GM12878 (cell line): ENCODE data around the gene PIK3C2B. TPM values are rescaled to one million over a fixed set of nuclear protein-coding genes. Genes with fewer than 3 reads are reported as not detected.
A peak's percentile ranks its signal among the peaks of the same experiment; 100 is the strongest.

Source experiments
- ATAC-seq: fragments of 200-7000 bp; cut with Tn5 transposase; 3 replicates; pipeline ENCODE4 v1.9.1; 2020; ENCODE audit warnings: mild to moderate bottlenecking, moderate library complexity
- BruUV-seq: library from RNA; stranded (reverse); fragments of 400-500 nt; replicated peaks from 2 replicates; lab custom pipeline; 2021; lab: Mats Ljungman, UMichigan
- CTCF ChIA-PET: fragments of 300-600 bp; sonication (Branson Sonifier 250); formaldehyde crosslinking; extraction: SDS; loops from one replicate; lab custom pipeline; 2021; ENCODE audit warnings: inconsistent platforms; lab: Yijun Ruan, JAX
- POLR2A ChIA-PET: fragments of 350-600 bp; formaldehyde crosslinking; extraction: SDS; loops from one replicate; lab custom pipeline; 2021; ENCODE audit warnings: inconsistent platforms; lab: Charles Lee
- RAD21 ChIA-PET: fragments of 300-600 bp; sonication (Branson Sonifier 250); formaldehyde crosslinking; loops from one replicate; lab custom pipeline; 2023; ENCODE audit warnings: antibody characterized with exemption; ENCODE audit not compliant: unreplicated experiment; lab: Charles Lee
- SMC1A ChIA-PET: fragments of 300-600 bp; sonication (Branson Sonifier 250); formaldehyde crosslinking; loops from one replicate; lab custom pipeline; 2023; ENCODE audit not compliant: unreplicated experiment, uncharacterized antibody; lab: Charles Lee
- DNase-seq: peaks from one replicate; pipeline ENCODE4 v3.0.0-alpha.2; 2011; ENCODE audit warnings: low read depth, low spot score
- FAIRE-seq: peaks from 3 replicates; lab custom pipeline; 2011; peaks lifted over from hg19 to GRCh38; lab: Jason Lieb, UNC
- H2AFZ ChIP-seq: 2 replicates; pipeline ENCODE4 v1.6.0; 2011; ENCODE audit warnings: low read depth, low read length, control low read depth; ENCODE audit not compliant: control insufficient read depth
- H3K27ac ChIP-seq: 2 replicates; pipeline ENCODE4 v1.5.1; 2011; ENCODE audit warnings: control low read depth; ENCODE audit not compliant: control insufficient read depth, insufficient read depth
- H3K27me3 ChIP-seq, 2 experiments: replicated peaks in 1 of 2; 2 replicates each; pipeline versions ENCODE4 v1.6.0 to v1.6.1; 2011; ENCODE audit warnings: low read length in 1 of 2; ENCODE audit not compliant: control insufficient read depth in 2 of 2, insufficient read depth in 2 of 2
- H3K36me3 ChIP-seq, 2 experiments: 2 replicates each; pipeline ENCODE4 v1.5.1; 2011; ENCODE audit warnings: low read length in 1 of 2; ENCODE audit not compliant: control insufficient read depth in 2 of 2, insufficient read depth in 2 of 2
- H3K4me1 ChIP-seq: 2 replicates; pipeline ENCODE4 v1.6.1; 2011; ENCODE audit warnings: mild to moderate bottlenecking, low read length, moderate library complexity, mixed read lengths; ENCODE audit not compliant: control insufficient read depth, insufficient read depth
- H3K4me2 ChIP-seq: 2 replicates; pipeline ENCODE4 v1.6.0; 2011; ENCODE audit warnings: control low read depth; ENCODE audit not compliant: control insufficient read depth, insufficient read depth
- H3K4me3 ChIP-seq: fragments of 200-600 bp; sonication (generic); 2 replicates; pipeline ENCODE4 v1.5.1; 2016
- H3K79me2 ChIP-seq: 2 replicates; pipeline ENCODE4 v1.6.0; 2011; ENCODE audit warnings: low read length; ENCODE audit not compliant: control insufficient read depth, insufficient read depth
- H3K9ac ChIP-seq: 2 replicates; pipeline ENCODE4 v1.8.0; 2011; ENCODE audit warnings: low read length, control low read depth, mixed read lengths; ENCODE audit not compliant: control insufficient read depth, insufficient read depth
- H3K9me3 ChIP-seq: replicated peaks from 3 replicates; pipeline ENCODE4 v1.5.1; 2011; ENCODE audit warnings: mild to moderate bottlenecking, low read length; ENCODE audit not compliant: control insufficient read depth, insufficient read depth
- H4K20me1 ChIP-seq: 2 replicates; pipeline ENCODE4 v1.6.0; 2011; ENCODE audit not compliant: control insufficient read depth, insufficient read depth
- ASH2L ChIP-seq: fragments of 300-600, 200-600 bp; sonication (generic); IDR thresholded peaks from 2 replicates; pipeline ENCODE4 v1.6.1; 2017; ENCODE audit warnings: low read depth, mild to moderate bottlenecking, borderline replicate concordance
- ATF7 ChIP-seq: fragments of 450-650 bp; IDR thresholded peaks from 2 replicates; pipeline ENCODE4 v1.6.1; 2016; ENCODE audit warnings: low read depth, mild to moderate bottlenecking
- BCL3 ChIP-seq: IDR thresholded peaks from 2 replicates; pipeline ENCODE4 v1.6.1; 2011; ENCODE audit warnings: borderline replicate concordance, low read depth, mild to moderate bottlenecking, moderate library complexity, low read length; ENCODE audit not compliant: insufficient read depth, poor library complexity, severe bottlenecking
- BHLHE40 ChIP-seq, 2 experiments: fragments of 450-650 bp in 1 of 2; IDR thresholded peaks; 2 replicates each; pipeline ENCODE4 v1.6.1; 2011 to 2017; ENCODE audit warnings: low read depth in 2 of 2, borderline replicate concordance in 1 of 2, improper control_type of control experiment in 1 of 2, low read length in 1 of 2, mild to moderate bottlenecking in 1 of 2
- EGR1 ChIP-seq, 2 experiments: IDR thresholded peaks; 1 replicate in 1 of 2; 2 replicates in 1 of 2; pipeline ENCODE4 v1.6.1; 2011 to 2012; ENCODE audit warnings: low read depth in 2 of 2, low read length in 2 of 2, borderline replicate concordance in 1 of 2, mild to moderate bottlenecking in 1 of 2, moderate library complexity in 1 of 2
- EP300 ChIP-seq, 2 experiments: fragments of 150-350 bp in 1 of 2; IDR thresholded peaks; 2 replicates each; pipeline ENCODE4 v1.6.1; 2011 to 2012; ENCODE audit warnings: low read depth in 2 of 2, low read length in 2 of 2, borderline replicate concordance in 1 of 2, improper control_type of control experiment in 1 of 2, inconsistent platforms in 1 of 2; ENCODE audit not compliant: control insufficient read depth in 1 of 2
- GATAD2B ChIP-seq: fragments of 450-650 bp; conservative IDR thresholded peaks from 2 replicates; pipeline ENCODE4 v1.6.1; 2017; ENCODE audit warnings: low read depth, mild to moderate bottlenecking, moderate library complexity
- KLF5 ChIP-seq: fragments of 450-650 bp; IDR thresholded peaks from 2 replicates; pipeline ENCODE4 v1.6.1; 2014; ENCODE audit warnings: mild to moderate bottlenecking; ENCODE audit not compliant: partially characterized antibody
- NFIC ChIP-seq: IDR thresholded peaks from 2 replicates; pipeline ENCODE4 v1.6.1; 2012; ENCODE audit warnings: low read depth, mild to moderate bottlenecking, inconsistent platforms, low read length, moderate library complexity
- SMAD1 ChIP-seq: fragments of 450-650 bp; IDR thresholded peaks from 2 replicates; pipeline ENCODE4 v1.6.1; 2018; ENCODE audit warnings: mild to moderate bottlenecking, low read depth; ENCODE audit not compliant: partially characterized antibody
- TCF3 ChIP-seq: IDR thresholded peaks from 2 replicates; pipeline ENCODE4 v1.6.1; 2012; ENCODE audit warnings: low read depth, mild to moderate bottlenecking, low read length, borderline replicate concordance; ENCODE audit not compliant: insufficient read depth
- ZBTB40 ChIP-seq: fragments of 450-650 bp; IDR thresholded peaks from 2 replicates; pipeline ENCODE4 v1.6.1; 2016; ENCODE audit warnings: mild to moderate bottlenecking, moderate library complexity, borderline replicate concordance
- ZNF207 ChIP-seq: fragments of 450-650 bp; IDR thresholded peaks from 2 replicates; pipeline ENCODE4 v1.6.1; 2014; ENCODE audit warnings: antibody characterized with exemption, mild to moderate bottlenecking, borderline replicate concordance
- ZNF384 ChIP-seq: IDR thresholded peaks from 2 replicates; pipeline ENCODE4 v1.6.1; 2012; ENCODE audit warnings: low read depth, mild to moderate bottlenecking, low read length, improper control_type of control experiment, borderline replicate concordance
- ZZZ3 ChIP-seq: IDR thresholded peaks from 2 replicates; pipeline ENCODE4 v1.6.1; 2011; ENCODE audit warnings: low read depth; ENCODE audit not compliant: control insufficient read depth, insufficient read length
- WGBS: methylation state at CpG from one replicate; pipeline ENCODE4 v1.1.6; 2016; ENCODE audit warnings: low lambda C conversion rate; ENCODE audit not compliant: insufficient replicate concordance, insufficient coverage; ENCODE audit errors: missing lambda C conversion rate; 5-methylcytosine and 5-hydroxymethylcytosine counted together
- in situ Hi-C: fragments of 300-500 bp; cut with MboI; formaldehyde crosslinking; loops from 9 replicates; pipeline ENCODE4 v1.14.3; 2018; ENCODE audit warnings: mixed read lengths
- intact Hi-C: fragments of 100-400 bp; cut with micrococcal nuclease; formaldehyde crosslinking; loops from one replicate; pipeline ENCODE4 v1.14.2; 2022; ENCODE audit not compliant: unreplicated experiment
- polyA plus RNA-seq, 11 experiments: library from polyadenylated mRNA; depleted of rRNA in 4 of 11; unstranded in 6 of 11; stranded (reverse) in 5 of 11; fragments of >200 nt; fragmentation: Nextera tagmentation in 4 of 11; fragmentation: Illumina TruSeq in 1 of 11; extraction: Ambion mirVana in 4 of 11; extraction: Trizol in 1 of 11; gene quantifications; 1 replicate in 1 of 11; 2 replicates in 10 of 11; pipeline versions ENCODE4 v1.2.1 to v1.2.3, GENCODE V29; 2011 to 2016; ENCODE audit warnings: inconsistent platforms in 2 of 11, missing spikeins in 2 of 11, low read depth in 1 of 11
- total RNA-seq, 4 experiments: library from RNA; depleted of rRNA in 3 of 4; stranded (reverse); fragments of >200 nt in 3 of 4; fragmentation: Illumina TruSeq in 1 of 4; extraction: Trizol in 1 of 4; gene quantifications; 2 replicates each; pipeline versions ENCODE4 v1.2.1 to v1.2.3, GENCODE V29; 2013 to 2021

The PIK3C2B gene
- total and polyA plus RNA-seq, 10 of the 15 experiments (the other 5 are each of a cell fraction or from before 2014, with no cell fraction given): 2.2 to 38.1 (median 11.4) TPM

DNA sequence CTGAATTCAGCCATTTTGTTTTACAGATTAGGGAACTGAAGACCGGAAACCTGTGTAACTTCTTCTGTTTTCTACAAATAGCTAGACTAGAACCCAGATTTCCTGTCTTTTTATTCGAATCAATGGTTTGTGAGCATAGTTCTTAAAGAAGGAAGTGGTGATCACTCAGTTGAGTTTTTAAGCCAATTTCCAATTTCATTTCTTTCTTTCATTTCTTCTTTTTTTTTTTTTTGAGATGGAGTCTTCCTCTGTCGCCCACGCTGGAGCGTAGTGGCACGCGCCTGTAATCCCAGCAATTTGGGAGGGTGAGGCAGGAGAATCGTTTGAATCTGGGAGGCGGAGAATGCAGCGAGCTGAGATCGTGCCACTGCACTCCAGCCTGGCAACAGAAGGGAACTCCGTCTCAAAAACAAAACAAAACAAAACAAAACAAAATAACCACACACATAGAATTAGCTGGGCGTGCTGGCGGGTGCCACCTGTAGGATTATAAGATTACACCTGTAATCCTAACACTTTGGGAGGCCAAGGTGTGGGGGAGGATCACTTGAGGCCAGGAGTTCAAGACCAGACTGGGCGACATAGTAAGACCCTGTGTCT, 18.6 kb upstream of the PIK3C2B start:
- Histone ChIP-seq H3K27ac (peak overlapping the region; percentile 86), H3K9me3 (no peaks in the 10 kb centered on the region), H3K4me3 (peak overlapping the region; percentile 10; the same call in 1 of the 2 replicates), H4K20me1 (no peaks in the 10 kb centered on the region), H3K9ac (peak overlapping the region; percentile 41), H3K27me3 (no peaks in the 10 kb centered on the region), H3K4me2 (peak overlapping the region; percentile 31; the same call in 1 of the 2 replicates), H3K79me2 (peaks cover 19% of the 10 kb centered on the region), H2AFZ (peak overlapping the region; percentile 37), H3K36me3 (peaks cover 0 to 1% of the 10 kb centered on the region in 2 experiments; a peak in 2 of 4 replicates), H3K4me1 (peaks cover 33% of the 10 kb centered on the region)
- RAD21 ChIA-PET: interaction anchor here (0.7 to 3.1 kb wide), 8 partner anchors 8 to 250 kb away, joined by 3 to 19 read pairs (median 3); no protein-coding TSS in a partner anchor
- SMC1A ChIA-PET: interaction anchor here (0.6 to 5.3 kb wide), 8 partner anchors 10 to 56 kb away, joined by 3 to 41 read pairs (median 4); no protein-coding TSS in a partner anchor
- intact Hi-C loops (loop anchor here (10.0 kb wide), 1 partner anchor 1542 kb away; the partner anchor contains the start of gene RHEX), in situ Hi-C loops (loop anchor here (25.0 kb wide), 1 partner anchor 1226 kb away; no protein-coding TSS in a partner anchor)
- no TSS peak for BruUV-seq
- FAIRE-seq (peak; percentile 31), DNase-seq (peak; percentile 88), ATAC-seq (peak; percentile 53)
- CTCF ChIA-PET: interaction anchor here (1.0 to 1.3 kb wide), 4 partner anchors 18 to 294 kb away, joined by 3 to 4 read pairs (median 4); no protein-coding TSS in a partner anchor
- POLR2A ChIA-PET: interaction anchor here (0.6 to 4.6 kb wide), 11 partner anchors 8 to 250 kb away, joined by 3 to 31 read pairs (median 4); partner anchors contain the start of gene PIK3C2B
- WGBS: 2% methylated on average over 14 of the region's 15 CpGs
- TF ChIP-seq ZBTB40: 0 out of 2 replicates have a peak, but pooled peaks have one; percentile 48
- peak; percentile 39 for TF ChIP-seq KLF5
- peak; percentile 75; the same call in 1 of the 2 replicates for TF ChIP-seq ASH2L
- peak; percentile 86 for TF ChIP-seq NFIC
- peak; percentile 3 to 47; a peak in 1 of 4 replicates for TF ChIP-seq EP300 (IDR thresholded peaks at IDR 0.05; ENCODE audit: borderline replicate concordance in 1 of 2, control insufficient read depth in 1 of 2, low read depth in 2 of 2, low read length in 2 of 2)
- peak; percentile 39; the same call in 1 of the 2 replicates for TF ChIP-seq ZNF207
- no peak for TF ChIP-seq ZZZ3
- 0 out of 2 replicates have a peak, but pooled peaks have one; percentile 23 for TF ChIP-seq TCF3
- TF ChIP-seq SMAD1: peak; percentile 30
- peak; percentile 88 for TF ChIP-seq ATF7
- TF ChIP-seq ZNF384: peak; percentile 81
- TF ChIP-seq GATAD2B: peak; percentile 34; the same call in 1 of the 2 replicates
- no peak for TF ChIP-seq BCL3
- peak in 1 of 2 experiments; percentile 81; a peak in 2 of 3 replicates for TF ChIP-seq EGR1 (IDR thresholded peaks at IDR 0.05; ENCODE audit: borderline replicate concordance in 1 of 2, low read depth in 2 of 2, low read length in 2 of 2)
- TF ChIP-seq BHLHE40 (IDR thresholded peaks at IDR 0.05; ENCODE audit: borderline replicate concordance in 1 of 2, low read depth in 2 of 2, low read length in 1 of 2): peak; percentile 75 to 88
